T-cell (primary cell): ENCODE results near the gene UBA5. TPM values are rescaled to one million over a fixed set of nuclear protein-coding genes. Genes with fewer than 3 reads are reported as not detected.
A peak's percentile ranks its signal among the peaks of the same experiment; 100 is the strongest.
"Not testable (repeated sequence)": the region's sequence is repeated elsewhere in the genome, so short reads cannot be mapped to it uniquely, and the experiment has no call there.

Source experiments
- ATAC-seq, 4 experiments: fragments of 200-7000 bp in 3 of 4; fragments of 150-1000 bp in 1 of 4; cut with Tn5 transposase; replicated peaks in 1 of 4; 1 replicate in 3 of 4; 2 replicates in 1 of 4; pipeline ENCODE4 v1.10.0; 2021; ENCODE audit warnings: moderate library complexity in 3 of 4, mild to moderate bottlenecking in 2 of 4, moderate number of reproducible peaks in 1 of 4
- CTCF ChIA-PET, 2 donors: fragments of 300-600 bp; sonication (Branson Sonifier 250); formaldehyde crosslinking; loops; one replicate each; lab custom pipeline; 2022; ENCODE audit warnings: antibody characterized with exemption in 2 of 2; lab: Charles Lee
- POLR2A ChIA-PET, 2 donors: fragments of 300-600 bp; sonication (Branson Sonifier 250); formaldehyde crosslinking; loops; one replicate each; lab custom pipeline; 2022; ENCODE audit warnings: antibody characterized with exemption in 2 of 2; lab: Charles Lee
- DNase-seq, 35 experiments: peaks; one replicate each; pipeline versions ENCODE4 v3.0.0 to v3.0.0-alpha.2; 2013 to 2023
- H3K27ac ChIP-seq: one replicate; pipeline ENCODE4 v1.5.1; 2013; ENCODE audit warnings: low read length
- H3K27me3 ChIP-seq, 2 experiments: replicated peaks in 1 of 2; 1 replicate in 1 of 2; 2 replicates in 1 of 2; pipeline versions ENCODE4 v1.6.1 to v1.7.0; 2013; ENCODE audit warnings: low read length in 1 of 2, mixed read lengths in 1 of 2; ENCODE audit not compliant: control insufficient read depth in 2 of 2, insufficient read depth in 2 of 2; ENCODE audit errors: extremely low read depth in 1 of 2
- H3K36me3 ChIP-seq, 2 donors: 1 replicate in 1 of 2; 2 replicates in 1 of 2; pipeline versions ENCODE4 v1.6.1 to v1.7.0; 2013; ENCODE audit warnings: low read length in 1 of 2; ENCODE audit not compliant: control insufficient read depth in 2 of 2, insufficient read depth in 1 of 2; ENCODE audit errors: extremely low read depth in 1 of 2
- H3K4me1 ChIP-seq, 2 experiments: 1 replicate in 1 of 2; 2 replicates in 1 of 2; pipeline versions ENCODE4 v1.6.1 to v1.7.0; 2013; ENCODE audit warnings: low read length in 2 of 2, mixed read lengths in 1 of 2; ENCODE audit not compliant: insufficient read depth in 2 of 2, control insufficient read depth in 1 of 2; ENCODE audit errors: extremely low read depth in 1 of 2
- H3K4me3 ChIP-seq, 2 donors: 1 replicate in 1 of 2; 2 replicates in 1 of 2; pipeline versions ENCODE4 v1.5.1 to v1.7.0; 2013; ENCODE audit warnings: mild to moderate bottlenecking in 2 of 2, low read length in 1 of 2, moderate library complexity in 1 of 2; ENCODE audit not compliant: control insufficient read depth in 1 of 2; ENCODE audit errors: extremely low read depth in 1 of 2
- H3K9me3 ChIP-seq: 2 replicates; pipeline ENCODE4 v1.7.0; 2013
- H3K27ac Mint-ChIP-seq, 2 donors: one replicate each; pipeline ENCODE4 v1.8.0; 2020 to 2021; ENCODE audit warnings: mild to moderate bottlenecking in 2 of 2, mixed read lengths in 2 of 2
- H3K27me3 Mint-ChIP-seq, 2 donors: one replicate each; pipeline ENCODE4 v1.8.0; 2021 to 2022; ENCODE audit warnings: mixed read lengths in 2 of 2
- H3K36me3 Mint-ChIP-seq: one replicate; pipeline ENCODE4 v1.8.0; 2021; ENCODE audit warnings: mixed read lengths
- H3K4me1 Mint-ChIP-seq, 3 donors: one replicate each; pipeline ENCODE4 v1.8.0; 2020 to 2022; ENCODE audit warnings: mixed read lengths in 3 of 3, mild to moderate bottlenecking in 1 of 3
- H3K4me3 Mint-ChIP-seq, 3 donors: one replicate each; pipeline ENCODE4 v1.8.0; 2020 to 2022; ENCODE audit warnings: mild to moderate bottlenecking in 3 of 3, mixed read lengths in 3 of 3, moderate library complexity in 3 of 3
- H3K9me3 Mint-ChIP-seq, 3 donors: one replicate each; pipeline ENCODE4 v1.8.0; 2020 to 2022; ENCODE audit warnings: mixed read lengths in 3 of 3
- WGBS: methylation state at CpG from one replicate; pipeline ENCODE4 v1.1.5; 2013; ENCODE audit warnings: missing lambda C conversion rate; ENCODE audit not compliant: insufficient coverage; 5-methylcytosine and 5-hydroxymethylcytosine counted together
- total RNA-seq, 35 experiments: library from RNA in 6 of 35; stranded (reverse) in 6 of 35; fragments of 120-200 nt in 1 of 35; gene quantifications; one replicate each; pipeline versions ENCODE4 v1.2.1 to v1.2.4 and lab custom pipeline; 2013 to 2026

Gene UBA5
- 10 to 100 TPM; 24.7 to 42.2 (median 27.7) TPM for total RNA-seq
- total RNA-seq (2013) = 31.7 TPM
- 36.4 to 119 (median 45.8) reads per million in 29 experiments for total RNA-seq (lab: John Stamatoyannopoulos, UW)

DNA sequence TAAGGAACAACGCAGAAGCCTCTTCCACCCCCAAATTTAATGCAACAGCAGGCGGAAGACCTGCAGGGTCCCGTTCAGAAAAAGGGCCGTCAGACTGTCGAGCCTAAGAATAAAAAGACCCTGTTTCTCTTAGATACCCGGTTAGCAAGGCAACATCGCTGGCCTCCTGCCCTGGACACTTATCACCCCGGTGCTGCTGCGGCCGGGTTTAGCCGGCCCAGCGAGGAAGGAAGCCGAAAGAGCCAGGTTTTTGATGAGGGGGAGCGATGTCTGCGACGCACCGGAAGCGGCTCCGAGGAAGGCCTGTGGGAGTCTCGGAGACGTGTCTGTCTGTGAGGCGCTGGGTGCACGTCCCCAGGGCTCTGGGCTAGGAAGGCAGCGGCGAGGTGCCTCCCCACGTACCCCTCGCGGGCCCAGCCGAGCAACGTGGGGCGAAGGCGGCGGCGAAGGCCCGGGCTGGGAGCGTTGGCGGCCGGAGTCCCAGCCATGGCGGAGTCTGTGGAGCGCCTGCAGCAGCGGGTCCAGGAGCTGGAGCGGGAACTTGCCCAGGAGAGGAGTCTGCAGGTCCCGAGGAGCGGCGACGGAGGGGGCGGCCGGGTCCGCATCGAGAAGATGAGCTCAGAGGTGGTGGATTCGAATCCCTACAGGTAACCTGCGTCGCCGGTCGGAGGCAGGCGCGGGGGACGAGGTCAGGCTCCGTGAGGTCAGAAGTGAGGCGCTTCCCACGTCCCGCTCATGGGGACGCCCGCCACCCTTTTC is at the start of gene UBA5:
Gene UBA5 (plus strand): TSS at position 278 of the 759 bp plus-strand sequence. CDS start 209 bp downstream, at position 487.
- no peaks in the 10 kb centered on the region for H3K27me3 ChIP-seq
- no peaks in the 10 kb centered on the region for H3K36me3 ChIP-seq
- POLR2A ChIA-PET = interaction anchor here (0.5 to 0.8 kb wide), 4 partner anchors 21 to 1557 kb away, joined by 3 to 4 read pairs (median 3); partner anchors contain the start of gene TOPBP1 (in 1 of the 2)
- CTCF ChIA-PET = interaction anchor here (0.7 to 1.4 kb wide), 4 partner anchors 14 to 182 kb away, joined by 3 read pairs; no protein-coding TSS in a partner anchor
- H3K4me3 ChIP-seq = peak within 1 kb of the TSS; percentile 88 to 90
- 0% methylated on average over 64 of the region's 64 CpGs for WGBS
- peaks cover 9 to 22% of the 10 kb centered on the region in 2 experiments for H3K4me1 ChIP-seq
- peak; percentile 87 to 94 (median 89) for ATAC-seq
- peak within 1 kb of the TSS; percentile 74 for H3K27ac ChIP-seq
- H3K27ac Mint-ChIP-seq = peak within 1 kb of the TSS; percentile 94 to 95
- H3K27me3 Mint-ChIP-seq = no peaks in the 10 kb centered on the region
- H3K36me3 Mint-ChIP-seq = no peaks in the 10 kb centered on the region
- no peaks in the 10 kb centered on the region for H3K9me3 ChIP-seq
- peaks cover 68 to 84% (median 70%) of the 10 kb centered on the region in 3 donors for H3K4me1 Mint-ChIP-seq
- DNase-seq = peak; percentile 50 to 80 (median 65)
- no peaks in the 10 kb centered on the region for H3K9me3 Mint-ChIP-seq
- peak within 1 kb of the TSS; percentile 96 to 98 (median 97) for H3K4me3 Mint-ChIP-seq

- not testable (repeated sequence) for H3K27ac ChIP-seq, H3K4me1 Mint-ChIP-seq
These were observed 44.8 kb upstream of the UBA5 start for GRCh38 chr3:132615301-132615700.

DNA sequence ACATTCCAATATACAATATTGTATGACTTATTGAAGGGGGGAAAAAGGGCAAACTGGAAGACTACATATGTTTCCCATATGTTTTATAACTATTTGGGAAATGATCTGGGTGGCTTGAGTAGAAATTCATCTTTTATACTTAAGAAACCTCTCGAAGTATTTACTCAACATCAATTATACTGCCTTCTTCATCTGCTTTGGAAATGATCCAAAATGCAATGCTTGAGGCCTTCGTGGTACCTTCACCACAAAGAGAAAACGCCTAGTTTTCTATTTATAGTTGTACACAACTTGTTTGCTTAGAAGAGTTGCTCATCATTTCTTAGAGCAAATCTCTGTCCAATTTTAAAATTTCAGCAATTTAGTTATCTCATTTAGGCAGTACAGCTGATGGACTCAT is 44.2 kb upstream of the UBA5 start:
- ATAC-seq = no peak
- Histone ChIP-seq H3K27me3 (no peaks in the 10 kb centered on the region), H3K9me3 (no peaks in the 10 kb centered on the region), H3K36me3 (peaks cover 0 to 17% of the 10 kb centered on the region in 2 donors), H3K27ac (no peak overlapping the region), H3K4me1 (no peaks in the 10 kb centered on the region), H3K4me3 (no peak overlapping the region)
- Mint-ChIP-seq H3K36me3 (peaks cover 61% of the 10 kb centered on the region), H3K9me3 (peaks cover 4 to 7% (median 4%) of the 10 kb centered on the region in 3 donors), H3K27ac (no peak overlapping the region), H3K4me3 (no peak overlapping the region), H3K27me3 (no peaks in the 10 kb centered on the region), H3K4me1 (no peaks in the 10 kb centered on the region)
- POLR2A ChIA-PET = interaction anchor here in 1 of 2 donors (0.6 kb wide), 1 partner anchor 47 kb away, joined by 5 read pairs; no protein-coding TSS in a partner anchor
- CTCF ChIA-PET = no interaction called here
- DNase-seq = no peak
- no CpG with 5 or more reads among the region's 3 CpGs for WGBS

More at GRCh38 chr3:132615301-132615700, 44.8 kb upstream of the UBA5 start:
- CTCF ChIA-PET, ATAC-seq, DNase-seq, H3K27me3 Mint-ChIP-seq, H3K9me3 Mint-ChIP-seq, H3K9me3 ChIP-seq, H3K4me3 Mint-ChIP-seq, H3K4me1 ChIP-seq, H3K4me3 ChIP-seq, H3K27ac Mint-ChIP-seq, H3K27me3 ChIP-seq: not testable (repeated sequence)
- POLR2A ChIA-PET = interaction anchor here in 1 of 2 donors (0.6 kb wide), 1 partner anchor 46 kb away, joined by 5 read pairs; no protein-coding TSS in a partner anchor
- 100% methylated on average over 1 of the region's 3 CpGs for WGBS
- peaks cover 60% of the 10 kb centered on the region for H3K36me3 Mint-ChIP-seq
- peaks cover 0 to 17% of the 10 kb centered on the region in 2 donors for H3K36me3 ChIP-seq

- Histone ChIP-seq H3K27ac (no peak overlapping the region), H3K4me3 (no peak overlapping the region), H3K36me3 (peaks cover 0 to 21% of the 10 kb centered on the region in 2 donors), H3K27me3 (no peaks in the 10 kb centered on the region), H3K9me3 (no peaks in the 10 kb centered on the region), H3K4me1 (no peaks in the 10 kb centered on the region)
- no peak overlapping the region for H3K4me3 Mint-ChIP-seq
- ATAC-seq (no peak), DNase-seq (no peak)
- ChIA-PET CTCF (interaction anchor here in 1 of 2 donors (0.7 kb wide), 1 partner anchor 25 kb away, joined by 3 read pairs; no protein-coding TSS in a partner anchor), POLR2A (no interaction called here)
- H3K36me3 Mint-ChIP-seq = peaks cover 60% of the 10 kb centered on the region
- no peak overlapping the region for H3K27ac Mint-ChIP-seq
- H3K4me1 Mint-ChIP-seq = peaks cover 0 to 1% (median 0%) of the 10 kb centered on the region in 3 donors
- H3K27me3 Mint-ChIP-seq = no peaks in the 10 kb centered on the region
- peaks cover 4 to 7% (median 4%) of the 10 kb centered on the region in 3 donors for H3K9me3 Mint-ChIP-seq
- WGBS = 100% methylated on average over 1 of the region's 1 CpG
These were observed 43.3 kb upstream of the UBA5 start for GRCh38 chr3:132616780-132617179.

- ChIA-PET CTCF (no interaction called here), POLR2A (no interaction called here)
- H3K36me3 Mint-ChIP-seq = peaks cover 50% of the 10 kb centered on the region
- H3K27me3 ChIP-seq = no peaks in the 10 kb centered on the region
- no peaks in the 10 kb centered on the region for H3K27me3 Mint-ChIP-seq
- no peaks in the 10 kb centered on the region for H3K9me3 ChIP-seq
- H3K27ac Mint-ChIP-seq = no peak overlapping the region
- H3K4me3 Mint-ChIP-seq = no peak overlapping the region
- peaks cover 0 to 11% (median 4%) of the 10 kb centered on the region in 3 donors for H3K4me1 Mint-ChIP-seq
- ATAC-seq (no peak), DNase-seq (no peak)
- no peak overlapping the region for H3K4me3 ChIP-seq
- H3K27ac ChIP-seq = no peak overlapping the region
- no peaks in the 10 kb centered on the region for H3K9me3 Mint-ChIP-seq
- no CpG with 5 or more reads among the region's 1 CpG for WGBS
- peaks cover 0 to 3% of the 10 kb centered on the region in 2 experiments for H3K4me1 ChIP-seq
- peaks cover 0 to 22% of the 10 kb centered on the region in 2 donors for H3K36me3 ChIP-seq
These were observed 38.0 kb upstream of the UBA5 start for GRCh38 chr3:132622148-132622547.

DNA sequence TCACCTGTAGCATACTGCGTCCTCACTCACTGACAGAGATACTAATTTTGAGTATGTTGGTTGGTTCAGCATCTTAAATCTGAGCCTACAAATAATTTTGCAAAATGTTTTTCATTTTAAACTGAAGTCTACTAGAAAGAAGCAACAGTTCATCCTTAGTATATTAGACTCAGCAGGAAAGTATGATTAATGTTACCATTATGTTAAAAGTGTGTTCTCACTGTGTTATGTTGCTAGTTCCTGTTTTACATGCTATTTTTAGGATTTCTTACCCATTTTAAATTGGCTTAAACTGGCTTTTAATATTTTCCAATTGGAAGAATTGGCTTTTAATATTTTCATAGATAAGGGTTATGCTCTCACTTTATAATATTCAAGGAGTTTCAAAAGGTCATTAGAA is 37.4 kb upstream of the UBA5 start:
- CTCF ChIA-PET = no interaction called here
- H3K4me1 ChIP-seq = peaks cover 0 to 3% of the 10 kb centered on the region in 2 experiments
- ATAC-seq (no peak), DNase-seq (no peak)
- H3K4me3 ChIP-seq = no peak overlapping the region
- no peak overlapping the region for H3K4me3 Mint-ChIP-seq
- H3K4me1 Mint-ChIP-seq = peaks cover 0 to 11% (median 4%) of the 10 kb centered on the region in 3 donors
- no peak overlapping the region for H3K27ac Mint-ChIP-seq
- peaks cover 0 to 22% of the 10 kb centered on the region in 2 donors for H3K36me3 ChIP-seq
- WGBS = no CpG with 5 or more reads among the region's 1 CpG
- no peak overlapping the region for H3K27ac ChIP-seq
- no peaks in the 10 kb centered on the region for H3K27me3 ChIP-seq
- POLR2A ChIA-PET = no interaction called here
- peaks cover 50% of the 10 kb centered on the region for H3K36me3 Mint-ChIP-seq
- H3K9me3 ChIP-seq = no peaks in the 10 kb centered on the region
- no peaks in the 10 kb centered on the region for H3K9me3 Mint-ChIP-seq
- no peaks in the 10 kb centered on the region for H3K27me3 Mint-ChIP-seq
